H1 (cell line): ENCODE results near the gene LHFPL3. TPM values are rescaled to one million over a fixed set of nuclear protein-coding genes. Genes with fewer than 3 reads are reported as not detected.

Source experiments
- CEBPB ChIP-seq: IDR thresholded peaks from 2 replicates; pipeline ENCODE4 v1.6.1; 2012; ENCODE audit warnings: low read depth, low read length
- CTCF ChIP-seq, 3 experiments: IDR thresholded peaks; 1 replicate in 2 of 3; 2 replicates in 1 of 3; pipeline versions ENCODE4 v1.5.1 to v1.6.1; 2011; ENCODE audit warnings: low read length in 3 of 3, mild to moderate bottlenecking in 3 of 3, inconsistent platforms in 2 of 3, low read depth in 1 of 3, moderate library complexity in 1 of 3; ENCODE audit not compliant: insufficient read depth in 1 of 3; ENCODE audit errors: control extremely low read depth in 1 of 3
- polyA plus RNA-seq, 7 experiments: library from polyadenylated mRNA; depleted of rRNA in 3 of 7; stranded (reverse) in 5 of 7; unstranded in 2 of 7; fragments of >200 nt in 5 of 7; fragments of 200-250 nt in 2 of 7; gene quantifications; 1 replicate in 5 of 7; 2 replicates in 1 of 7; 4 replicates in 1 of 7; pipeline versions ENCODE4 v1.2.1 to v1.2.3, GENCODE V29; 2011 to 2013; ENCODE audit warnings: missing spikeins in 2 of 7, mixed read lengths in 2 of 7
- total RNA-seq: library from RNA; stranded (reverse); fragmentation: NEBNext Ultra II Directional; extraction: Animal tissue kit (Norgen Biotek cat#: 25700); gene quantifications from 2 replicates; pipeline ENCODE4 v1.2.1, GENCODE V29; 2021

Gene LHFPL3
- total and polyA plus RNA-seq, 2 of the 8 experiments (the other 6 are each of a cell fraction or from before 2014, with no cell fraction given): 0.24 to 0.50 TPM

GRCh38 chr7:104299777-104300176 lies 28.6 kb upstream of the LHFPL3 start (continued):
- TF ChIP-seq CTCF (IDR thresholded peaks at IDR 0.05; ENCODE audit: control extremely low read depth in 1 of 3, insufficient read depth in 1 of 3, low read depth in 1 of 3, low read length in 3 of 3) (no peak), CEBPB (no peak)
